Neural progenitor cell (in vitro differentiated cells): ENCODE results near the gene CNTN5.

Experiments used
- CTCF ChIP-seq: fragments of 200-600 bp; sonication (generic); IDR thresholded peaks from 2 replicates; pipeline ENCODE4 v1.5.1; 2017; ENCODE audit warnings: antibody characterized with exemption, mild to moderate bottlenecking
- EZH2phosphoT487 ChIP-seq: fragments of 200-600 bp; sonication (generic); IDR thresholded peaks from 2 replicates; pipeline ENCODE4 v1.6.1; 2017; ENCODE audit warnings: antibody characterized with exemption

GRCh38 chr11:99535406-99535805 is 514.7 kb downstream of the CNTN5 start:
- TF ChIP-seq CTCF (no peak), EZH2phosphoT487 (no peak)
